CD4-positive, alpha-beta memory T cell (primary cell): Measurements from ENCODE around the gene TP53TG3C. TPM values are rescaled to one million over a fixed set of nuclear protein-coding genes. Genes with fewer than 3 reads are reported as not detected.
"Not testable (repeated sequence)": the region's sequence is repeated elsewhere in the genome, so short reads cannot be mapped to it uniquely, and the experiment has no call there.

Experiments used
- CTCF ChIA-PET: fragments of 350-600 bp; sonication (Branson Sonifier 250); formaldehyde crosslinking; loops from one replicate; lab custom pipeline; 2021; ENCODE audit warnings: inconsistent platforms; ENCODE audit not compliant: partially characterized antibody; lab: Charles Lee
- POLR2A ChIA-PET: fragments of 350-600 bp; sonication (Branson Sonifier 250); formaldehyde crosslinking; loops from one replicate; lab custom pipeline; 2021; ENCODE audit not compliant: partially characterized antibody; lab: Charles Lee
- DNase-seq, 5 donors: peaks; one replicate each; pipeline versions ENCODE4 v3.0.0 to v3.0.0-alpha.2; 2020 to 2022; ENCODE audit warnings: mixed read lengths in 1 of 5
- H3K27ac ChIP-seq: one replicate; pipeline ENCODE4 v1.7.0; 2013; ENCODE audit warnings: low read depth, low read length
- H3K27me3 ChIP-seq: 2 replicates; pipeline ENCODE4 v1.7.0; 2013; ENCODE audit warnings: mild to moderate bottlenecking, low read length, moderate library complexity; ENCODE audit not compliant: insufficient read depth
- H3K36me3 ChIP-seq: 2 replicates; pipeline ENCODE4 v1.7.0; 2013; ENCODE audit warnings: mild to moderate bottlenecking, low read length, moderate library complexity; ENCODE audit not compliant: insufficient read depth
- H3K4me1 ChIP-seq: 2 replicates; pipeline ENCODE4 v1.7.0; 2013; ENCODE audit warnings: mild to moderate bottlenecking, low read length, moderate library complexity; ENCODE audit not compliant: insufficient read depth
- H3K4me3 ChIP-seq, 2 donors: one replicate each; pipeline ENCODE4 v1.7.0; 2013; ENCODE audit warnings: low read length in 2 of 2, mild to moderate bottlenecking in 1 of 2
- H3K9me3 ChIP-seq, 2 donors: one replicate each; pipeline ENCODE4 v1.7.0; 2013; ENCODE audit warnings: low read length in 2 of 2, control low read depth in 1 of 2; ENCODE audit not compliant: control insufficient read depth in 1 of 2
- H3K27ac Mint-ChIP-seq, 7 donors: one replicate each; pipeline ENCODE4 v1.8.0; 2020 to 2021; ENCODE audit warnings: mixed read lengths in 7 of 7, mild to moderate bottlenecking in 6 of 7, inconsistent platforms in 3 of 7, moderate library complexity in 3 of 7
- H3K27me3 Mint-ChIP-seq, 2 donors: one replicate each; pipeline ENCODE4 v1.8.0; 2020 to 2021; ENCODE audit warnings: mixed read lengths in 2 of 2
- H3K36me3 Mint-ChIP-seq, 2 donors: one replicate each; pipeline ENCODE4 v1.8.0; 2020 to 2021; ENCODE audit warnings: mixed read lengths in 2 of 2, inconsistent platforms in 1 of 2, mild to moderate bottlenecking in 1 of 2
- H3K4me1 Mint-ChIP-seq, 4 donors: one replicate each; pipeline ENCODE4 v1.8.0; 2020 to 2021; ENCODE audit warnings: mixed read lengths in 4 of 4, mild to moderate bottlenecking in 1 of 4
- H3K4me3 Mint-ChIP-seq, 8 donors: one replicate each; pipeline ENCODE4 v1.8.0; 2020 to 2021; ENCODE audit warnings: mixed read lengths in 8 of 8, mild to moderate bottlenecking in 7 of 8, moderate library complexity in 6 of 8, inconsistent platforms in 3 of 8
- H3K9me3 Mint-ChIP-seq, 8 donors: one replicate each; pipeline ENCODE4 v1.8.0; 2020 to 2021; ENCODE audit warnings: mixed read lengths in 8 of 8, mild to moderate bottlenecking in 5 of 8, inconsistent platforms in 3 of 8, moderate library complexity in 1 of 8
- intact Hi-C: fragments of 100-400 bp; cut with micrococcal nuclease; formaldehyde crosslinking; loops from one replicate; pipeline ENCODE4 v1.15.1; 2023
- polyA plus RNA-seq, 2 donors: library from polyadenylated mRNA; unstranded; fragments of 300-500 nt; fragmentation: Illumina TruSeq; gene quantifications; one replicate each; pipeline ENCODE4 v1.2.3, GENCODE V29; 2021
- total RNA-seq, 2 experiments: library from RNA; stranded (reverse); gene quantifications; one replicate each; pipeline ENCODE4 v1.2.3, GENCODE V29; 2021

The TP53TG3C gene, protein sequence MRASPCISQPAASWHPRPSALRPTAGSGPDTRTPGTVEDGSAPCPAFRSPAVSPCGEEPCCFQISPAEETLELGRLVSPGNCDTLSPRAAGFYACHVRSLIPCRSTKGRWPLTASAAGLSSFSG
- total RNA-seq (not detected), polyA plus RNA-seq (not detected)

DNA sequence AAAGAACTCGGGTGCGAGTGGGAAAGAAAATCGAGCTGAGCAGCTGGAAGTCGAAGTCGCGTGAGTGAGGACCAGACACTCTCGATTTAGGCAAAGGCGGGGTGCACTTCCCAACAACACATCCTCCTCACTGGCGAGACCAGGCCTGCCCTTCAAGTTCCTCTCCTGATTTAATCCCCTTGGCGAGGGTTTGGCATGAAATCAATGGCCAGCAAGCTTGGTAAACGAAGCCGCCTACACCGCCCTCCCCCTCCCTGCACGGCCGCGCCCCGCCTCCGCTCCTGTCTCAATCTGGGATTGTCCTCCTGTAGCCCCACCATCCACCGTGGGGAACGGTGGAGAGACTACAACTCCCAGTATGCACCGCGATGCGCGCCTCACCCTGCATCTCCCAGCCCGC, at the start of gene TP53TG3C:
Gene TP53TG3C, plus strand, starts transcription at position 301 of the 400 bp plus-strand sequence. Its CDS starts 68 bp downstream, at position 369.
- H3K27me3 Mint-ChIP-seq, CTCF ChIA-PET, H3K27me3 ChIP-seq, DNase-seq, H3K4me3 Mint-ChIP-seq, H3K4me1 ChIP-seq, intact Hi-C loops, H3K36me3 ChIP-seq, POLR2A ChIA-PET, H3K4me1 Mint-ChIP-seq, H3K27ac Mint-ChIP-seq, H3K9me3 Mint-ChIP-seq, H3K27ac ChIP-seq, H3K4me3 ChIP-seq, H3K36me3 Mint-ChIP-seq, H3K9me3 ChIP-seq: not testable (repeated sequence)

Other genes starting within 250 kb of the TP53TG3C start
- not detected for gene TP53TG3E, start 110.1 kb downstream of the TP53TG3C start, total RNA-seq
- gene TP53TG3E, start 110.1 kb downstream of the TP53TG3C start, polyA plus RNA-seq = not detected
- not detected for gene TP53TG3B, start 166.6 kb downstream of the TP53TG3C start, total RNA-seq
- not detected for gene TP53TG3B, start 166.6 kb downstream of the TP53TG3C start, polyA plus RNA-seq